AG10803 (cell line): ENCODE data around the gene NME5.
"Not testable (repeated sequence)": the region's sequence is repeated elsewhere in the genome, so short reads cannot be mapped to it uniquely, and the experiment has no call there.

Experiments used
- DNase-seq: peaks from one replicate; pipeline ENCODE4 v3.0.0; 2010; ENCODE audit warnings: low read depth
- H3K4me3 ChIP-seq: 2 replicates; pipeline ENCODE4 v1.5.1; 2011; ENCODE audit warnings: mild to moderate bottlenecking, low read length, control low read depth
- TF ChIP-seq, protein P1 (sequence below): conservative IDR thresholded peaks from 2 replicates; pipeline ENCODE4 v1.5.1; 2011; ENCODE audit warnings: mild to moderate bottlenecking, low read length, control low read depth, inconsistent platforms

Gene NME5

GRCh38 chr5:138082033-138082432, 57.2 kb downstream of the NME5 start:
- no peak for DNase-seq
- TF ChIP-seq, protein P1, sequence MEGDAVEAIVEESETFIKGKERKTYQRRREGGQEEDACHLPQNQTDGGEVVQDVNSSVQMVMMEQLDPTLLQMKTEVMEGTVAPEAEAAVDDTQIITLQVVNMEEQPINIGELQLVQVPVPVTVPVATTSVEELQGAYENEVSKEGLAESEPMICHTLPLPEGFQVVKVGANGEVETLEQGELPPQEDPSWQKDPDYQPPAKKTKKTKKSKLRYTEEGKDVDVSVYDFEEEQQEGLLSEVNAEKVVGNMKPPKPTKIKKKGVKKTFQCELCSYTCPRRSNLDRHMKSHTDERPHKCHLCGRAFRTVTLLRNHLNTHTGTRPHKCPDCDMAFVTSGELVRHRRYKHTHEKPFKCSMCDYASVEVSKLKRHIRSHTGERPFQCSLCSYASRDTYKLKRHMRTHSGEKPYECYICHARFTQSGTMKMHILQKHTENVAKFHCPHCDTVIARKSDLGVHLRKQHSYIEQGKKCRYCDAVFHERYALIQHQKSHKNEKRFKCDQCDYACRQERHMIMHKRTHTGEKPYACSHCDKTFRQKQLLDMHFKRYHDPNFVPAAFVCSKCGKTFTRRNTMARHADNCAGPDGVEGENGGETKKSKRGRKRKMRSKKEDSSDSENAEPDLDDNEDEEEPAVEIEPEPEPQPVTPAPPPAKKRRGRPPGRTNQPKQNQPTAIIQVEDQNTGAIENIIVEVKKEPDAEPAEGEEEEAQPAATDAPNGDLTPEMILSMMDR: no peak

DNA sequence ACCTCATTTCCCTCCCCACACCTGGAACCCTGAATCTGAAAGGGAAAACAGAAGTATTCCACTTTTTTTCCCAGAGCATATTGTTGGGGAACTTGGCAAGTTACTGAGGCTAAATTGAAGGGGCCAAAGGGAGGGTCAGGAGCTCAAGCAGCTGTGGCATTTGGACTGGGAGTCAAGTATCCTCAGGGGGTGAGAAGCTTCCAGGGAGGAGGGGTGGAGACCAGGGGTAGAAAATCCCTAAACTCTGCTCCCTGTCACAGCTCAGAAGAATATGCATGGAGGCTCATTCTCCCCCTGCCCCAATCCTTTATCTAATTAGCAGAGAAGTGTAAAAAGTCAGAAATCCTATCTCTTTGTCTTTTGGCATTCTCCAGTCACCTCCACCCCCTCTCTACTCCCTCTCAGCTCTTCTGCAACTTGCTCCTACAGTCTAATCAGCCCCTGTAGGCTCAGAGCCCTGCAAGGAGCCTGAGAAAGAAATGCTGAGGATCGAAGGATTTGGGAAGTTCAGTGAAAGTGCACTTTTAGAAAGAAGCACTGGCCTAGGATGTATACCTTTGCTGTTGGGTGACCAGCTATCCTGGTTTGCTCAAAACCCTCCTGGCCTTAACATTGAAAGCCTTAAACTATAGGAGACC, 61.1 kb downstream of the NME5 start:
- no peak overlapping the region for H3K4me3 ChIP-seq
- DNase-seq: no peak
- TF ChIP-seq, protein P1: no peak

More at GRCh38 chr5:138082033-138082432, 57.2 kb downstream of the NME5 start:
- H3K4me3 ChIP-seq: no peak overlapping the region

- H3K4me3 ChIP-seq: no peak overlapping the region
- DNase-seq: peak; percentile 62
- TF ChIP-seq, protein P1: peak; percentile 96
These were observed 62.0 kb downstream of the NME5 start for GRCh38 chr5:138077064-138077696.

DNA sequence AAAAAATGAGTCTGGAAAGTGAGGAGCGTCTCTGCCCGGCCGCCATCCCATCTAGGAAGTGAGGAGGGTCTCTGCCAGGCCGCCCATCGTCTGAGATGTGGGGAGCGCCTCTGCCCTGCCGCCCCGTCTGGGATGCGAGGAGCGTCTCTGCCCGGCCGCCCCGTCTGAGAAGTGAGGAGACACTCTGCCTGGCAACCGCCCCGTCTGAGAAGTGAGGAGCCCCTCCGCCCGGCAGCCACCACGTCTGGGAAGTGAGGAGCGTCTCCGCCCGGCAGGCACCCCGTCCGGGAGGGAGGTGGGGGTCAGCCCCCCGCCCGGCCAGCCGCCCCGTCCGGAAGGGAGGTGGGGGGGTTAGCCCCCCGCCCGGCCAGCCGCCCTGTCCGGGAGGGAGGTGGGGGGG, 69.2 kb downstream of the NME5 start:
- not testable (repeated sequence) for DNase-seq

GRCh38 chr5:138068742-138069600, 70.3 kb downstream of the NME5 start:
- peak; percentile 77 for DNase-seq

More for the DNA sequence above, 69.2 kb downstream of the NME5 start:
- H3K4me3 ChIP-seq: not testable (repeated sequence)

GRCh38 chr5:138067945-138068344, 71.3 kb downstream of the NME5 start:
- TF ChIP-seq, protein P1: no peak

More at GRCh38 chr5:138068742-138069600, 70.3 kb downstream of the NME5 start:
- TF ChIP-seq, protein P1: peak; percentile 92
- no peak overlapping the region for H3K4me3 ChIP-seq

More at GRCh38 chr5:138067945-138068344, 71.3 kb downstream of the NME5 start:
- no peak for DNase-seq
- no peak overlapping the region for H3K4me3 ChIP-seq
